HL-60 (cell line): ENCODE results near the gene SCGB3A1.

Experiments
- DNase-seq, 2 experiments: peaks; one replicate each; pipeline ENCODE4 v3.0.0-alpha.2; 2010 to 2020; ENCODE audit warnings: low read depth in 1 of 2, low spot score in 1 of 2
- H3K27ac ChIP-seq: fragments of 250-450 bp; sonication (Bioruptor Pico); replicated peaks from 2 replicates; pipeline ENCODE4 v1.5.1; 2020; ENCODE audit warnings: mild to moderate bottlenecking, moderate library complexity
- H3K27me3 ChIP-seq: fragments of 250-450 bp; sonication (Bioruptor Pico); 2 replicates; pipeline ENCODE4 v1.5.1; 2021; ENCODE audit warnings: mild to moderate bottlenecking, moderate library complexity; ENCODE audit not compliant: insufficient read depth, poor library complexity, severe bottlenecking
- H3K4me3 ChIP-seq: replicated peaks from 2 replicates; pipeline ENCODE4 v1.5.1; 2011; ENCODE audit warnings: mild to moderate bottlenecking, control low read depth, low read length; ENCODE audit not compliant: insufficient read depth
- GABPA ChIP-seq: IDR thresholded peaks from 2 replicates; pipeline ENCODE4 v1.6.1; 2012; ENCODE audit warnings: low read depth
- POLR2AphosphoS5 ChIP-seq: IDR thresholded peaks from 2 replicates; pipeline ENCODE4 v1.6.1; 2012; ENCODE audit warnings: low read depth
- SPI1 ChIP-seq: IDR thresholded peaks from 2 replicates; pipeline ENCODE4 v1.6.1; 2012; ENCODE audit warnings: low read depth, mild to moderate bottlenecking, borderline replicate concordance
- TF ChIP-seq, protein P1 (sequence below): IDR thresholded peaks from 2 replicates; pipeline ENCODE4 v1.6.1; 2012; ENCODE audit warnings: low read depth; ENCODE audit not compliant: insufficient replicate concordance
- TF ChIP-seq, protein P2 (sequence below): IDR thresholded peaks from one replicate; pipeline ENCODE4 v1.5.1; 2011; ENCODE audit warnings: low read length, control low read depth, inconsistent platforms; ENCODE audit not compliant: insufficient read depth

The SCGB3A1 gene

DNA sequence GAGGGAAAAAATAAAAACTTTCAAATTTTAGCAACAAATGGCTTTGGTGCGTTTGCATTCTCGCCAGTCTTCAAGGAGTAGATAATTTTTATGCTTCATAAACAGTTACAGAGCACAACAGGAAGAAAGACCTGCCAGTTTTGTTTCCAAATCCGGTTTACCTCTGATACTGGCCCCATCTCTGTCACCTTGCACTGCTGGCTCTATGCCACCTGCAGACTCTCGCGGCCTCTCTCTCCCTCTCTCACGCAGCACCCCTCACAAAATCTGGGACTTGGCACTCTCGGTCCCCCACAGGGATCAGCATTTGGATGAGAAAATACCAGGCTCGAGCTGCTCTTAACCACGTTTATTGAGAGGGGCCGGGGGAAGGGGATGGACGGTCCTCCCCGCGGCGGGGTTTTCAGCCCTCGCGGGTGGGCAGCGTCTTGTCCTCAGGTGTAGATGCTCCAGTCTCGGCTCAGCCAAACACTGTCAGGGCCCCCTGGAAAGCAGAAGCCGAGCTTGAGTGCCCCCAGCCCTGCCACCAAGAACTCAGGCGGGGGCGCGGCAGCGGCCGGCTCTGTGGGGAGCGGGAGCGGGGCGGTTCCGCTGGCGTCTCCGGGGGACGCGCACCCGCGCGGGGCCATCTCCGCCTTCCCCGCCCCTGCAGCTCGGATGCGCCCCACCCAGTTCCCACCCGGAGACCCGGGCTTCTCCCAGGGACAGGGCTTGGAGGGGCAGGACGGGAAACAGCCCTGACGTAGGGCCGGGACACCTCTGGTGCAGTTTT is 1.3 kb downstream of the SCGB3A1 start:
- Histone ChIP-seq H3K27me3 (peaks cover 22% of the 10 kb centered on the region), H3K4me3 (no peak overlapping the region), H3K27ac (no peak overlapping the region)

DNA sequence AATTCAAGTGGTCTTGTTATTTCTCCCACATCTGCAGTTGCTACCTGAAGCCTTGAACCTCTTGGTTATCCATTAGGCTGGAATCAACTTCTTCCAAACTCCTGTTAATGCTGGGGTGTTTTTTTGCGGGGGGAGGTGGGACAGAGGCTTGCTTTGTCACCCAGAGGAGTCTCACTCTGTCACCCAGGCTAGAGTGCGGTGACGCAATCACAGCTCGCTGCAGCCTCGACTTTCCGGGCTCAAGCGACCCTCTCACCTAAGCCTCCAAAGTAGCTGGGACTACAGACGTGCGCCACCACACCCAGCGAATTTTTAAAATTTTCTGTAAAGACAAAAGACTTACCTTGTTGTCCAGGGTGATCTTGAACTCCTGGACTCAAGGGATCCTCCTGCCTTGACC is 4.4 kb downstream of the SCGB3A1 start:
- TF ChIP-seq SPI1 (no peak), GABPA (no peak), POLR2AphosphoS5 (no peak)
- TF ChIP-seq, protein P1, sequence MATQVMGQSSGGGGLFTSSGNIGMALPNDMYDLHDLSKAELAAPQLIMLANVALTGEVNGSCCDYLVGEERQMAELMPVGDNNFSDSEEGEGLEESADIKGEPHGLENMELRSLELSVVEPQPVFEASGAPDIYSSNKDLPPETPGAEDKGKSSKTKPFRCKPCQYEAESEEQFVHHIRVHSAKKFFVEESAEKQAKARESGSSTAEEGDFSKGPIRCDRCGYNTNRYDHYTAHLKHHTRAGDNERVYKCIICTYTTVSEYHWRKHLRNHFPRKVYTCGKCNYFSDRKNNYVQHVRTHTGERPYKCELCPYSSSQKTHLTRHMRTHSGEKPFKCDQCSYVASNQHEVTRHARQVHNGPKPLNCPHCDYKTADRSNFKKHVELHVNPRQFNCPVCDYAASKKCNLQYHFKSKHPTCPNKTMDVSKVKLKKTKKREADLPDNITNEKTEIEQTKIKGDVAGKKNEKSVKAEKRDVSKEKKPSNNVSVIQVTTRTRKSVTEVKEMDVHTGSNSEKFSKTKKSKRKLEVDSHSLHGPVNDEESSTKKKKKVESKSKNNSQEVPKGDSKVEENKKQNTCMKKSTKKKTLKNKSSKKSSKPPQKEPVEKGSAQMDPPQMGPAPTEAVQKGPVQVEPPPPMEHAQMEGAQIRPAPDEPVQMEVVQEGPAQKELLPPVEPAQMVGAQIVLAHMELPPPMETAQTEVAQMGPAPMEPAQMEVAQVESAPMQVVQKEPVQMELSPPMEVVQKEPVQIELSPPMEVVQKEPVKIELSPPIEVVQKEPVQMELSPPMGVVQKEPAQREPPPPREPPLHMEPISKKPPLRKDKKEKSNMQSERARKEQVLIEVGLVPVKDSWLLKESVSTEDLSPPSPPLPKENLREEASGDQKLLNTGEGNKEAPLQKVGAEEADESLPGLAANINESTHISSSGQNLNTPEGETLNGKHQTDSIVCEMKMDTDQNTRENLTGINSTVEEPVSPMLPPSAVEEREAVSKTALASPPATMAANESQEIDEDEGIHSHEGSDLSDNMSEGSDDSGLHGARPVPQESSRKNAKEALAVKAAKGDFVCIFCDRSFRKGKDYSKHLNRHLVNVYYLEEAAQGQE: no peak
- TF ChIP-seq, protein P2, sequence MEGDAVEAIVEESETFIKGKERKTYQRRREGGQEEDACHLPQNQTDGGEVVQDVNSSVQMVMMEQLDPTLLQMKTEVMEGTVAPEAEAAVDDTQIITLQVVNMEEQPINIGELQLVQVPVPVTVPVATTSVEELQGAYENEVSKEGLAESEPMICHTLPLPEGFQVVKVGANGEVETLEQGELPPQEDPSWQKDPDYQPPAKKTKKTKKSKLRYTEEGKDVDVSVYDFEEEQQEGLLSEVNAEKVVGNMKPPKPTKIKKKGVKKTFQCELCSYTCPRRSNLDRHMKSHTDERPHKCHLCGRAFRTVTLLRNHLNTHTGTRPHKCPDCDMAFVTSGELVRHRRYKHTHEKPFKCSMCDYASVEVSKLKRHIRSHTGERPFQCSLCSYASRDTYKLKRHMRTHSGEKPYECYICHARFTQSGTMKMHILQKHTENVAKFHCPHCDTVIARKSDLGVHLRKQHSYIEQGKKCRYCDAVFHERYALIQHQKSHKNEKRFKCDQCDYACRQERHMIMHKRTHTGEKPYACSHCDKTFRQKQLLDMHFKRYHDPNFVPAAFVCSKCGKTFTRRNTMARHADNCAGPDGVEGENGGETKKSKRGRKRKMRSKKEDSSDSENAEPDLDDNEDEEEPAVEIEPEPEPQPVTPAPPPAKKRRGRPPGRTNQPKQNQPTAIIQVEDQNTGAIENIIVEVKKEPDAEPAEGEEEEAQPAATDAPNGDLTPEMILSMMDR: no peak
- Histone ChIP-seq H3K27ac (no peak overlapping the region), H3K4me3 (no peak overlapping the region), H3K27me3 (peaks cover 22% of the 10 kb centered on the region)
- DNase-seq: no peak

More for the DNA sequence above, 1.3 kb downstream of the SCGB3A1 start:
- no peak for DNase-seq
- TF ChIP-seq, protein P2: no peak
- TF ChIP-seq, protein P1: no peak
- TF ChIP-seq SPI1: no peak
- TF ChIP-seq POLR2AphosphoS5: no peak
- TF ChIP-seq GABPA: no peak

DNA sequence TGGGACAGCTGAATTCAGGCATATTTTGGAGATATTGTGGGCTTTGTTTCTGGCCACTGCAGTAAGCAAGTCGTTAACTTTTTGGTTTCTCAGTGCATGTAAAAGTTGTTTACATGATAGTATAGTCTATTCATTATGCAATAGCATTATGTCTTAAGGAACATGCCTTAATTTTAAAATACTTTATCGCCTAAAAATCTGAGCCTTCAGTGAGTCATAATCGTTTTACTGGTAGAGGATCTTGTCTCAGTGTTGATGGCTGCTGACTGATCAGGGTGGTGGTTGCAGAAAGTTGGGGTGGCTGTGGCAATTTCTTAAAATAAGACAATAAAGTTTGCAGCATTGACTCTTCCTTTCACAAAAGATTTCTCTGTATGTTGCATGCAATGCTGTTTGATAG is 5.1 kb downstream of the SCGB3A1 start:
- peaks cover 22% of the 10 kb centered on the region for H3K27me3 ChIP-seq
- TF ChIP-seq POLR2AphosphoS5 (no peak), SPI1 (no peak), GABPA (no peak)
- TF ChIP-seq, protein P1: no peak
- TF ChIP-seq, protein P2: no peak
- no peak overlapping the region for H3K4me3 ChIP-seq
- H3K27ac ChIP-seq: no peak overlapping the region
- no peak for DNase-seq
